Activated CD8-positive, alpha-beta memory T cell treated with anti-CD3 and anti-CD28 coated beads, Interleukin-2, amount 10 ng/mL, durations not matched to agents 7 days and 5 days (primary cell): ENCODE data around the gene ITGB1. TPM values are rescaled to one million over a fixed set of nuclear protein-coding genes. Genes with fewer than 3 reads are reported as not detected.
"Not testable (repeated sequence)": the region's sequence is repeated elsewhere in the genome, so short reads cannot be mapped to it uniquely, and the experiment has no call there.

Source experiments
- ATAC-seq: fragments of 150-1000 bp; cut with Tn5 transposase; one replicate; pipeline ENCODE4 v1.10.0; 2021; ENCODE audit warnings: moderate library complexity
- CTCF ChIA-PET: fragments of 350-600 bp; sonication (Branson Sonifier 250); formaldehyde crosslinking; loops from one replicate; lab custom pipeline; 2021; ENCODE audit warnings: antibody characterized with exemption; lab: Charles Lee
- DNase-seq: peaks from one replicate; pipeline ENCODE4 v3.0.0-alpha.2; 2020
- H3K27ac Mint-ChIP-seq: one replicate; pipeline ENCODE4 v1.8.0; 2021; ENCODE audit warnings: mild to moderate bottlenecking, mixed read lengths
- H3K27me3 Mint-ChIP-seq: one replicate; pipeline ENCODE4 v1.8.0; 2021; ENCODE audit warnings: mixed read lengths
- H3K36me3 Mint-ChIP-seq: one replicate; pipeline ENCODE4 v1.8.0; 2021; ENCODE audit warnings: mild to moderate bottlenecking, mixed read lengths
- H3K4me1 Mint-ChIP-seq: one replicate; pipeline ENCODE4 v1.8.0; 2021; ENCODE audit warnings: mixed read lengths
- H3K4me3 Mint-ChIP-seq: one replicate; pipeline ENCODE4 v1.8.0; 2021; ENCODE audit warnings: mild to moderate bottlenecking, moderate library complexity, mixed read lengths
- H3K9me3 Mint-ChIP-seq: one replicate; pipeline ENCODE4 v1.8.0; 2022; ENCODE audit warnings: low read depth, mixed read lengths
- total RNA-seq, 2 experiments: library from RNA; stranded (reverse); gene quantifications; one replicate each; pipeline ENCODE4 v1.2.3, GENCODE V29; 2021

The ITGB1 gene
- total RNA-seq, 2 experiments from 2014 or later: 54.2 to 59.9 TPM

GRCh38 chr10:32901815-32902214, 56.2 kb downstream of the ITGB1 start:
- CTCF ChIA-PET: no interaction called here
- H3K27ac Mint-ChIP-seq: no peak overlapping the region
- H3K4me3 Mint-ChIP-seq: no peak overlapping the region
- H3K36me3 Mint-ChIP-seq: peaks cover 33% of the 10 kb centered on the region
- DNase-seq: no peak
- H3K27me3 Mint-ChIP-seq: no peaks in the 10 kb centered on the region
- no peak for ATAC-seq
- H3K9me3 Mint-ChIP-seq: no peaks in the 10 kb centered on the region
- H3K4me1 Mint-ChIP-seq: no peaks in the 10 kb centered on the region

GRCh38 chr10:32895200-32895968, 62.6 kb downstream of the ITGB1 start:
- H3K4me3 Mint-ChIP-seq, ATAC-seq, CTCF ChIA-PET, H3K27me3 Mint-ChIP-seq, DNase-seq, H3K9me3 Mint-ChIP-seq, H3K4me1 Mint-ChIP-seq, H3K27ac Mint-ChIP-seq: not testable (repeated sequence)
- peaks cover 26% of the 10 kb centered on the region for H3K36me3 Mint-ChIP-seq

- peaks cover 23% of the 10 kb centered on the region for H3K36me3 Mint-ChIP-seq
- ATAC-seq (no peak), DNase-seq (no peak)
- H3K27ac Mint-ChIP-seq: no peak overlapping the region
- no peak overlapping the region for H3K4me3 Mint-ChIP-seq
- CTCF ChIA-PET: no interaction called here
- H3K4me1 Mint-ChIP-seq: peaks cover 7% of the 10 kb centered on the region
- no peaks in the 10 kb centered on the region for H3K9me3 Mint-ChIP-seq
- H3K27me3 Mint-ChIP-seq: no peaks in the 10 kb centered on the region
Observed at GRCh38 chr10:32893916-32894664, 63.9 kb downstream of the ITGB1 start.

DNA sequence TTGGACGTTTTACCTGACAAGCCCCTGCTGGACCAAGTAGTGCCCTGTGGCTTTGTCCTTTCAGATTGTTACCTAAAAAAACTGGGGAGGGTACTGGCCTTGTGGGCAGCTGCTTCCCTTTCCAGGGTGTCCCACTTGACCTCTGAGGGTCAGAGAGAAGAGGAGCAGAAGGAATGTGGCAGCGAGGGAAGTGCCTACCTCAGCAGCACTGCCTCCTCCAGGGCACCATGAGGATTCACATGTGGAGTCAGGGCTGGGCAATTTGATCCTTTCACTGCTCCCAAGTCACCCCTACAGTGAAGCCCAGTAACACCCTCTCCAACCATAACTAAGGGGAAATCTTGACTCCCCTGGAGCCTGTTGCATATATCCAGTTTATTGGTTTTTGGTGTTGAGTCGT, 64.6 kb downstream of the ITGB1 start:
- ATAC-seq (no peak), DNase-seq (no peak)
- Mint-ChIP-seq H3K9me3 (no peaks in the 10 kb centered on the region), H3K36me3 (peaks cover 21% of the 10 kb centered on the region), H3K27ac (no peak overlapping the region), H3K4me1 (peaks cover 7% of the 10 kb centered on the region), H3K4me3 (no peak overlapping the region), H3K27me3 (no peaks in the 10 kb centered on the region)
- CTCF ChIA-PET: no interaction called here

DNA sequence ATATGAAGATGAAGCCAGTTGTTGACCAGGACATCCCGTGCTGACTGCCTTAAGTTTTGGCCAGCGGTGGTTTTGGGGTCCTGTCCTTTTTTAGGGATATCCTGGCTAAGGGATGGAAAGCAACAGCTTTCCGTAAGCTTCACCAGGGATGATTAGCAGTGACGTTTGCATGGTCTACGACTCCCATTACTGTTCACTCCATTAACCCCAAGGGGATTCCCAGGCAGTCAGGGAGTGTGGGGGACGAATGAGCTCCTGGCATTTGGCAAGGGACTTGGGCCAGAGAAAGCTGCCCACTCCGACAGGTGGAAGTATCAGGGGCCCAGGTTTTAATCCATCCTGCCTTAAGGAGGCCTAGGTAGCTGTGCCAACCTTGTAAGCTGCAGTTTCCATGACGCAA, 66.8 kb downstream of the ITGB1 start:
- H3K9me3 Mint-ChIP-seq: no peaks in the 10 kb centered on the region
- H3K27me3 Mint-ChIP-seq: no peaks in the 10 kb centered on the region
- peaks cover 4% of the 10 kb centered on the region for H3K36me3 Mint-ChIP-seq
- H3K27ac Mint-ChIP-seq: no peak overlapping the region
- ATAC-seq (no peak), DNase-seq (no peak)
- CTCF ChIA-PET: interaction anchor here (0.6 kb wide), 1 partner anchor 1796 kb away, joined by 3 read pairs; no protein-coding TSS in a partner anchor
- H3K4me3 Mint-ChIP-seq: no peak overlapping the region
- H3K4me1 Mint-ChIP-seq: peaks cover 7% of the 10 kb centered on the region

DNA sequence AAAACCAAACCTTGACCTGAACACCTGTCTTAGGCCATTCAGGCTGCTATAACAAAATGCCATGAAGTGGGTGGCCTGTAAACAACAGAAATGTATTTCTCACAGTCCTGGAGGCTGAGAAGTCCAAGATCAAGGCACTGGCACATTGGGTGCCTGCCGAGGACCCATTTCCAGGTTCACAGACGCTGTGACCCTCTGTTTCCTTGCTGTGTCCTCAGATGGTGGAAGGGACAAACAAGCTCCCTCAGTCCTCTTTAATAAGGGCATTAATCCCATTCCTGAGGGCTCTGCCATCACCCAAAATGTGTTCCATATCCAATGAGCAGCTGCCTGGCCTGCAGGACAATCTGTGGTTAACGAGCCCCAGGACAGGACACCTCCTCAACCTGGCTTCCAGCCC, 67.6 kb downstream of the ITGB1 start:
- CTCF ChIA-PET: interaction anchor here (0.6 kb wide), 1 partner anchor 1795 kb away, joined by 3 read pairs; no protein-coding TSS in a partner anchor

DNA sequence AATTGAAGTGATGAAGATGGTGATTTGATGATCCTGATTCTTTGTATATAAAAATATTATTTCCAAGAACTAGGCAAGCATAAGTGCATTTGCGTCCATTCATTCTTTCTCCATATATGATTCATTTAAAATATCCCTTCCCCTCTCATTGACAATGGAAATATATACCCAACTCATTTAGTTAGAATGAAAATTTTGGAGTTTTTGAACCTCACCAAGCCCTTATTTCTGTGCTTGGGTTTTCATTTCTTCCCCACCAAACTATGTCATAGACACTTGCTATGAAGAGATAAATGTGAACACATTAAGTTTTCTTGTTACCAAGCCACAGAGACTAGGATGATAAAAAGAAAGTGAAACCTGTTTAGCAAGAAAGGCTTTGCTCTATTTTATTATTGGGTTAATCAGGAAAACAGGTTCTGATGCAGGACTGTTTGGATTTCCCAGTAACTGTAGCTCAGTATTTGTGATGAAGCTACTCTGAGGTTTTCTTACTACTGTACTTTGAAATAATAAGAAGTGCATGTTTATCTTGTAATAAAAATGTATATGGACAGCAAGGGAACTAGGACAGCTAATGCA, 68.3 kb downstream of the ITGB1 start:
- Mint-ChIP-seq H3K4me1 (peaks cover 7% of the 10 kb centered on the region), H3K4me3 (no peak overlapping the region), H3K9me3 (no peaks in the 10 kb centered on the region), H3K27me3 (no peaks in the 10 kb centered on the region), H3K27ac (no peak overlapping the region), H3K36me3 (no peaks in the 10 kb centered on the region)
- ATAC-seq (peak; percentile 36), DNase-seq (no peak)
- CTCF ChIA-PET: no interaction called here

More for the DNA sequence above, 67.6 kb downstream of the ITGB1 start:
- Mint-ChIP-seq H3K4me1 (peaks cover 7% of the 10 kb centered on the region), H3K27ac (no peak overlapping the region), H3K27me3 (no peaks in the 10 kb centered on the region), H3K4me3 (no peak overlapping the region), H3K9me3 (no peaks in the 10 kb centered on the region), H3K36me3 (peaks cover 2% of the 10 kb centered on the region)
- ATAC-seq (no peak), DNase-seq (no peak)

DNA sequence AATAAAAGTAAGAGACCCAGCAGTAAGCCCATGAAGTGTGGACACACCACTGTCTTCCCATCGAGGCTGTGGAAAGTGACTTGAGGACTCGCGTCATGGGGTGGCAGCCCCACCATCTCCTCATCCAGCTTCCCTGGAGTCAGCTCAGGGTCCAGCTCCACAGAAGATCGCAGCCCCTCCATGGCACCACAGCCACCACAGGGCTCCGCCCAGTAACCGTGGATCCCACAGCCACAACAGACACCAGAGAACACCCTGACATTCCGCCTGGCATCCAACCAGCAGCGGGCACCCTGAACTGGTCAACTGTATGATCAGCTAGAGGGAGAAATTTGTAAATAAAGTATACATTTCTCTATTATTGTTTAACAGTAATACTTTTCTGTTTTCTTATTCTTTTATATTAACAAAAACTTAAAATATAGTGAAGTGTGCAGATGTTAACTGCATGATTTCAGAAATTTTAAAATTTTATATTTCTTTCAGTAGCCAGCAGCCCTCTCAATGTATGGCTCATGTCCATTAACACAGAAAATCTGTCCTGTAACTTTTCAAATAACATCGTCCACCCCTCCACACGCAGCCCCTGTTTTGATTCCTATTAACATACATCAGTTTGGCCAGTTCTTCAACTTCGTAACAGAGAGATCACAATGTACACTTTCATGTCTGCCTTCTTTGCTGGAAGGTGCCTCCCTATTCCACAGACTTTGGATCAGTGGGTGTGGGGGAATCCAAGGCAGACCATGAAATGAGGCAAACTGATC, 69.7 kb downstream of the ITGB1 start:
- no peak for DNase-seq
- Mint-ChIP-seq H3K27me3 (no peaks in the 10 kb centered on the region), H3K27ac (no peak overlapping the region), H3K9me3 (no peaks in the 10 kb centered on the region), H3K4me3 (no peak overlapping the region), H3K4me1 (peaks cover 7% of the 10 kb centered on the region), H3K36me3 (no peaks in the 10 kb centered on the region)
- CTCF ChIA-PET: no interaction called here
- no peak for ATAC-seq

- Mint-ChIP-seq H3K4me1 (peaks cover 7% of the 10 kb centered on the region), H3K9me3 (no peaks in the 10 kb centered on the region), H3K36me3 (no peaks in the 10 kb centered on the region), H3K27me3 (no peaks in the 10 kb centered on the region), H3K27ac (no peak overlapping the region), H3K4me3 (no peak overlapping the region)
- ATAC-seq (no peak), DNase-seq (no peak)
- CTCF ChIA-PET: no interaction called here
Observed at GRCh38 chr10:32887481-32887880, 70.5 kb downstream of the ITGB1 start.

DNA sequence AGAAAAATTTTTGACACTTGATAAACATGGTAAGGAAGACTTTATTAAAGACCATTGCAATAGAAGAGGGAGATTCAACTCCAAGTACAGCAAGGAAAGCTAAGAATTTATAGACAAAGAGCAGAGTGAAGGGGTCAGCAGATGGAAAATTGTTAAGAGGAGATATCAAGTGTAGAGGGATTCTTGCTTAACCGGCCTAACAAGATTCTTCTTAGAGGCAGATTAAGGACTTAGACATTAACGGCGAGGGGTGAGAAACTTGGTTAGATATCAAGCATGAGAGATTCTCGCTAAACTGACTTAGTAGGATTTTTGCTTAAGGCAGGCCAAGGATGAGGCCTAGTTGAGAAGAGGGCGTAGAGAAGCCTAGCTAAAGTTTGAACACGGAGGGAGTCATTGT, 76.0 kb downstream of the ITGB1 start:
- DNase-seq (no peak), ATAC-seq (no peak)
- Mint-ChIP-seq H3K4me3 (no peak overlapping the region), H3K36me3 (no peaks in the 10 kb centered on the region), H3K4me1 (no peaks in the 10 kb centered on the region), H3K27me3 (no peaks in the 10 kb centered on the region), H3K27ac (no peak overlapping the region), H3K9me3 (no peaks in the 10 kb centered on the region)
- CTCF ChIA-PET: no interaction called here

- DNase-seq (no peak), ATAC-seq (no peak)
- Mint-ChIP-seq H3K9me3 (no peaks in the 10 kb centered on the region), H3K4me1 (no peaks in the 10 kb centered on the region), H3K36me3 (no peaks in the 10 kb centered on the region), H3K27ac (no peak overlapping the region), H3K4me3 (no peak overlapping the region), H3K27me3 (no peaks in the 10 kb centered on the region)
- CTCF ChIA-PET: no interaction called here
Observed at GRCh38 chr10:32878646-32879045, 79.4 kb downstream of the ITGB1 start.

- Mint-ChIP-seq H3K27ac (no peak overlapping the region), H3K4me1 (no peaks in the 10 kb centered on the region), H3K27me3 (no peaks in the 10 kb centered on the region), H3K4me3 (no peak overlapping the region), H3K36me3 (no peaks in the 10 kb centered on the region), H3K9me3 (no peaks in the 10 kb centered on the region)
- DNase-seq (no peak), ATAC-seq (no peak)
- CTCF ChIA-PET: no interaction called here
Observed at GRCh38 chr10:32877915-32878314, 80.1 kb downstream of the ITGB1 start.

DNA sequence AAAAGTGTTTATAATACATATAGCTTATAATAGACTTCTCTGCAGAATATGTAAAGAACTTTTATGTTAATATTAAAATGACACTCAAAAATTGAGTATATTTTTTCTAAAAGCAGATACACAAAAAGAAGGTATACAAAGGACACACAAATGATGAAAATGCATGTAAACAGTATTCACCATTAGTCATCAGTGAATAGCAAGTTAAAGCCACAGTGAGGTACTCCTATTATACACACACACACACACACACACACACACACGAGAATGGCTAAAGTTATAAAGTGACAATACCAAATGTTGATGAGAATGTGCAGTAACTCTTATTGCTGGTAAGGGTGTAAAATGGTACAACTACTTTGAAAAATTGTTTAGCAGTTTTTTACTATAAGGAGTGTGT, 92.9 kb downstream of the ITGB1 start:
- Mint-ChIP-seq H3K9me3 (no peaks in the 10 kb centered on the region), H3K4me1 (no peaks in the 10 kb centered on the region), H3K27ac (no peak overlapping the region), H3K27me3 (peaks cover 8% of the 10 kb centered on the region), H3K4me3 (no peak overlapping the region), H3K36me3 (no peaks in the 10 kb centered on the region)
- ATAC-seq (no peak), DNase-seq (no peak)
- CTCF ChIA-PET: no interaction called here
